Measurements from ENCODE around the gene GFAP.

GFAP gene

DNA sequence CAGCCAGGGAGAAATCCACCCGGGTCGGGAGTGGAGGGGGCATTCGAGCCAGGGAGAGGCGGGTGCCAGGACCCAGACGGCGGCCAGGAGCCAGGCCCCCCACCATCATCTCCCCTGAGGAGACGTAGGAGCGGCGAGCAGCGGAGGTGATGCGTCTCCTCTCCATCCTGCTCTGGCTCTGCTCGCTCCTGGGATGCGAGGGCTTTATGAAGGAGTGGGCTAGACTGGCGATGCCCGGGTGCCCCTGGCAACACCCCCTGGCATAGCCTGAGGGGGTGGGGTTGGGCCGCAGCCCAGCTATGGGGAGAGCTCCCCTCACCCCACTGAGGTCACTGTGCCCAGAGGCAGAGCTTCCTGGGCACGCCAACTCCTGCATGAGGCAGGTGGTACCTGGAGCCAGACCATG is at the start of gene GFAP:
Gene GFAP (minus strand): TSS at position 180 of the 406 bp plus-strand sequence. CDS start 14 bp downstream, at position 166.
- no peak for DNase-seq (ENCODE audit: insufficient read length, low spot score)

DNA sequence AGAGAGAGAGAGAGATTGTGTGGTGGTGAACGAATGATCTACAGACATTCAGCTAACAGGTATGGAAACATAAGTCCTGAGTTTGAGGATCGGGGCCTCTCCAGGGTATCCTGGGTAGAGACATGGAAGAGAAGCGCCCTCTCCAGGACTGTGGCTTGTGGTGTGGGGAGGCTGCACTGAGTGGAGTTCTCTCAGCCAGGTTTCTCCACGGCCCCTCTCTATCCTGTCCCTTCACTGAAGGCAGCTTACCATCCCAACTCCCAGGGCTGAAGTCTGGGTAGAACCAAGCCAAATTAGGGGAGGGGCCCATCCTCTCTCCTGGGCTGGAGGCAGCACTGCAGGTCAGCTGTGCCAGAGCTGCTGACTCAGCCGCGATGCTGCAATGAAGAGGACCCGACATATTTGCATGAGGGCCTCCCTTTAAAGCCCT is 46.6 kb upstream of the GFAP start:
- peak; percentile 15 for DNase-seq (ENCODE audit: insufficient read length, low spot score)
- no peak for FAIRE-seq
- TF ChIP-seq, protein P1, sequence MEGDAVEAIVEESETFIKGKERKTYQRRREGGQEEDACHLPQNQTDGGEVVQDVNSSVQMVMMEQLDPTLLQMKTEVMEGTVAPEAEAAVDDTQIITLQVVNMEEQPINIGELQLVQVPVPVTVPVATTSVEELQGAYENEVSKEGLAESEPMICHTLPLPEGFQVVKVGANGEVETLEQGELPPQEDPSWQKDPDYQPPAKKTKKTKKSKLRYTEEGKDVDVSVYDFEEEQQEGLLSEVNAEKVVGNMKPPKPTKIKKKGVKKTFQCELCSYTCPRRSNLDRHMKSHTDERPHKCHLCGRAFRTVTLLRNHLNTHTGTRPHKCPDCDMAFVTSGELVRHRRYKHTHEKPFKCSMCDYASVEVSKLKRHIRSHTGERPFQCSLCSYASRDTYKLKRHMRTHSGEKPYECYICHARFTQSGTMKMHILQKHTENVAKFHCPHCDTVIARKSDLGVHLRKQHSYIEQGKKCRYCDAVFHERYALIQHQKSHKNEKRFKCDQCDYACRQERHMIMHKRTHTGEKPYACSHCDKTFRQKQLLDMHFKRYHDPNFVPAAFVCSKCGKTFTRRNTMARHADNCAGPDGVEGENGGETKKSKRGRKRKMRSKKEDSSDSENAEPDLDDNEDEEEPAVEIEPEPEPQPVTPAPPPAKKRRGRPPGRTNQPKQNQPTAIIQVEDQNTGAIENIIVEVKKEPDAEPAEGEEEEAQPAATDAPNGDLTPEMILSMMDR (IDR thresholded peaks at IDR 0.05; ENCODE audit: insufficient read depth, missing control alignments), result peak; percentile 35

More for the DNA sequence above, at the start of gene GFAP:
- no peak for FAIRE-seq
- TF ChIP-seq, protein P1 (IDR thresholded peaks at IDR 0.05; ENCODE audit: insufficient read depth, missing control alignments), result no peak

DNA sequence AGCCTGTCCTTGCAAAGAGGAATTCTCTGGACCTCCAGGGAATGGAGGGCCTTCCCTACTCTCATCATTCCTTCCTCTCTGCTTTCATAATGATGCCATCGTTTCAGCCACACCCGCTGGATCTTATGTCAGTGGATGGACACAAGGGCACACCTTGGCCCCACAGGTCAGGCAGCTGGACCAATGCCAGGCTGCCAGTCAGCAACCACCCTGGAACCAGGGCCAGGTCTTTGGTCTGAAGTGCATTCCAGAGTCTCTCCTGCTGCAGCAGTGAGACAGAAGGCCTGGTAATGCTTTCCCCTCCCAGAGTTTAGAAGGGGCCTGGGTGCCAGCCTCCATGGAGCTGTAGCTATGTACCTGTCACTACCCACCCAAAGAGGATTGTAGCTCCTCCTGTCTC is 45.4 kb upstream of the GFAP start:
- DNase-seq (ENCODE audit: insufficient read length, low spot score) (peak; percentile 8), FAIRE-seq (no peak)
- TF ChIP-seq, protein P1 (IDR thresholded peaks at IDR 0.05; ENCODE audit: insufficient read depth, missing control alignments), result no peak

DNA sequence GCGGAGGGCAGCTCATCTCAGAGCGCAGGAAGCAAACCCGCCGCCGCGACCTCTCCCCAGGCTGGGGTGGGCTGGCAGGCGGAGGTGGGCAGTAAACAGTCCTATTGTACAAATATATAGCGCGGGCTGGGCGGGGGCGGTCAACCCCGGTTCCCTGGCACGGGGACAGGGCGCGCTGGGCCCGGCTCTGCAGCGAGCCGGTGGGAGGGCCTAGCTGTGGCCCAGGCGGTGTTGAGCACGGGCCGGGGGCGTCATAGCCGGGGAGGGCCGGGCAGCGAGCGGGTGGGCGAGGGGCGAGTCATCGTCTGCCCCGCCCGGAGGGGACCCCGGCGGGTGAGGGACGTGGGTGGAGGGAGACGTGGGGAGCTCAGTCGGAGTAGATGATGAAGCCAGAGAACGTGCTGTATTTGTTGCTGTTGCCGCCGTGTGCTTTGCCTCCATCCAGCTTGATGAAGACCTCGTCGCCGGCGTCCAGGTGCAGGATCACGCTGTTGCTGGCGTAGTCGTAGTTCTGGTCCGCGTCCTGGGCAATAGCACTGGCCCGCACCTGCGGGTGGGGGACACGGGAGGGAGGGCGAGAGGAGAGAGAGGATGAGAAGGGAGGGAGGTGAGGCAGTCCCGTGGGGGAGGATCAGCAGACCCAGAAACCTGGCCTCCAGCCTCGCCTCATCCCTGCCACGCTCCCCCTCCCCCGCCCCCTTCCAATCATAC is 44.7 kb upstream of the GFAP start:
- DNase-seq (ENCODE audit: insufficient read length, low spot score) (peak; percentile 5), FAIRE-seq (no peak)
- TF ChIP-seq, protein P1 (IDR thresholded peaks at IDR 0.05; ENCODE audit: insufficient read depth, missing control alignments), result no peak

DNA sequence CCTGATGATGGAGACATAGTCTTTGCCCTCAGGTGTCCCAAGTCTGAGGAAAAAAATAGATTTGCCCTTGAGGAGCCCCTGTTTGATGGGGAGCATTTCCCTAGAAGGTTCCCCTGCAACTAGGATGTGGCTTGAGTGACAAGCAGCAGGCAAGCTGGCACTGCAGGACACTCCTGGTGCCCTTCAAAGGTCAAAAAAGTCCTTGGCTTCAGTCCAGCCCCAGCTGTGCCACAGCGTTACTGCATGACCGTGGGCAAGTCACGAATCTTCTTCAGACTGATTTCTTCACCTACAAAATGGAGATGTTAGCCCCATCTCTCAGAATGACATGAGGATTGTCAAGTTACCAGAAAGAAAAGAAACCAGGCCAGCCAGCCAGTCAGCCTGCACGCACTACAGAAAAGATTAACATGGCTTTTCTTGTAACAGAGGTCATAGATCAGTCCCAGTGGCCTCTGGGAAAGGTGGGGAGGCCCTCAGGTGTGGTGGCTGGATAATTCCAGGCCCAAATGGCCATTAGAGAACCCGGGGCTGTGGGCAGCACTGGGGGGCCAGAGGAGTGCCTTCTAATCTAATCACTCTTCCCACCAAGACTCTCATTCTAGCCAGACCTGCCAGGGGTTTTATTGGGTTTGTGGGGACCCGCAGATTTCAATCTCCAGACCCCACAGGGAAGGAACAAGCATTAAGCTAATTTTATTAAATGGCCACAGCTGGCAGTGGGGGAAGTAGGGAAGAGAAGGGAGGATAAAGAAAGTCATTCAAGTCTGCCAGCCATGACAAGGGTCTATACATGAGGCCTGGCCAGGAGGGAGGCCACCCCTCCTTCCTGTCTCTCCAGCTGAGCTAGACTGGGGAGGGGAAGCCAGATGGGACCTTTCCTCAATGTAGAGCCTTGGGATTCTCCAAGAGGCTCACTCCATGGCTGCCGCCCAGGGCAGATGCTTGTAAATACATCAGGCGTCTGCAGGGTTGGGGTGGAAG is 42.0 kb upstream of the GFAP start:
- FAIRE-seq (no peak), DNase-seq (ENCODE audit: insufficient read length, low spot score) (no peak)
- TF ChIP-seq, protein P1 (IDR thresholded peaks at IDR 0.05; ENCODE audit: insufficient read depth, missing control alignments), result no peak

DNA sequence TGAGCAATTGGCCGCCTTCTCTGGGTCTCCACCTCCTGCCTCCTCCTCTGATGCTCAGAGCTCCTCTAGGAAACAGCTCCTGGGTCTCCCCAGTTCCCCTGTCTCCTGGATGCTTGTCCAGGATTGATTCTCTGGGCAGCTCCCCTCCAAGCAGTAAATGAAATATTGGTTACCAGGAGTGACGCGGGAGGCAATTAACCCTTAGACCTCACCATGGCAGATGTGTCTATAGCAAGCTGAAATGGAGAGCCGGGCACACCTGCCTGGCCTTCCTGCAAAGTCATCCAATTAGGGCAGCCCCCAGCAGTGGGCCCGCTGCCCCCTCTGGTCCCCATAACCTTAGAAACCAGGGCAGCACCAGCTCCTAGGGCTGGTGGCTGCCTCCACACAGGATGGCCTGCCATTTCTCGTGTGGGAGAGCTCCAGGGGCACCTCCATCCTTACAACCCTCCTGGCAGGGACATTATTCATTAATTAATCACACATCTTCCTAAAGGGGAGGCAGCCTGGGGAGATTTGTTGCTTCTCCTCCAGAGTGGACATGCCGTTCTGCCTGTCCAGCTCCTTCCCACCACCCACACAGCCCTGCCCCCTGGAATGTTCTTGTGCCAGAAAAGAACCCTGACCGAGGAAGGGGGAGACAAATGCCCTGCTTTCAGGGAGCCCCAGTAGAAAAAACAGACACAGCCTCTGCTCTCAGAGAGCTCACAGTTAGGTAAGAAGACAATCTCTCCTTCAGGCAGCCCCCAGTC is 40.5 kb upstream of the GFAP start:
- FAIRE-seq (no peak), DNase-seq (ENCODE audit: insufficient read length, low spot score) (no peak)
- TF ChIP-seq, protein P1 (IDR thresholded peaks at IDR 0.05; ENCODE audit: insufficient read depth, missing control alignments), result no peak

All from D721Med (cell line).